Suppressor macrophage treated with lipopolysaccharide for 4 hours (primary cell): ENCODE measurements around the gene ARIH2.

Experiments used
- DNase-seq: peaks from one replicate; pipeline ENCODE4 v3.0.0-alpha.2; 2020

The ARIH2 gene

DNA sequence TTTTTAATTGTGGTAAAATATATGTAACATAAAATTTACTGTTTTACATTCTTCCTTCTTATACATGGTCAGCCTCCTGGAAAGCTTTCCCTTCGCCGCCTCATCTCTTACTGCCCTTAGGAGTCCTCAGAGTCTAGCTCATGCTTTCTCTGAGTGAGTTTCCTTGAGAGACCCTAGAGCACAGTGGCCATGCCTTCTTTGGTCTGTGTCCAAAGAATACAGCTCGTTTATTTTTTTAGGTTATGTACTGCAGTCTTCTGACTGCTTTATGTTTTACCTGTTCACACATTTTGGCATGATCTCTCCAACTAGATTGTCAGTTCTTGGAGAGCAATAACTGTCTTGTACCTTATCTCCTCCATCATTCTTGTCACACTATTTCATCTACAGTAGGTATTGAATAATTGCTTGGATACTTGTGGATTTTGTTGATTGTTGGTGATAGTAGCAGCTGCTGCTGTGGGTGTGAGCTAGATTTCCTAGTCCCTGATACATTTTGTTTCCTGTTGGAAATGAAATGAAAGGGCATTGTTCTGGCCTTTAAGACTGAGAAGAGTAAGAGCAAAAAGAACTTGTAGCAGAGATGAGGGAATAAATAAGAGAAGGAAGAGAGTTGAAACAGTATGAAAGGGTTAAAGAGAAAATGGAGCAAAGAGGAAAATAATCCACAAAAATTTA lies 10.9 kb downstream of the ARIH2 start:
- no peak for DNase-seq

- DNase-seq: no peak
These were observed 11.9 kb downstream of the ARIH2 start for GRCh38 chr3:48930590-48930989.

GRCh38 chr3:48931944-48932580 lies 13.4 kb downstream of the ARIH2 start:
- DNase-seq: peak; percentile 20

GRCh38 chr3:48934333-48934991 lies 15.8 kb downstream of the ARIH2 start:
- no peak for DNase-seq

- peak; percentile 71 for DNase-seq
These were observed 16.9 kb downstream of the ARIH2 start for GRCh38 chr3:48935530-48935929.

DNA sequence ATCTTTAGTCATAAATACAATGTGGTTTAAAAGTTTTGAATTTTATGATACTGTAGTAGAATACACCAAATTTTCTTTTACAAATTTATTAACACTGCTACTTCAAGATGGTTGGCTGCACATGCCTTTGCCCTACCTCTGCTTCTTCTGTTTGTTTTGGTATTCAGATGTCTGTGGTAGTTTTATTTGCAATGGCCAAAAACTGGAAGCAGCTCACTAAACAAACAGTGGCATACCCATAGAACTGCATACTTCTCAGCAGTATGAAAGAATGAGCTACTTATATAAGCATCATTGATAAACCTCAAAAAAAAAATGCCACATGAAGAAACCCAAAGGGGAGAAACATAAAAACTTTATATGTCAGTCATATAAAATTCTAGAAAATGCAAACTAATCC lies 19.5 kb downstream of the ARIH2 start:
- no peak for DNase-seq

DNA sequence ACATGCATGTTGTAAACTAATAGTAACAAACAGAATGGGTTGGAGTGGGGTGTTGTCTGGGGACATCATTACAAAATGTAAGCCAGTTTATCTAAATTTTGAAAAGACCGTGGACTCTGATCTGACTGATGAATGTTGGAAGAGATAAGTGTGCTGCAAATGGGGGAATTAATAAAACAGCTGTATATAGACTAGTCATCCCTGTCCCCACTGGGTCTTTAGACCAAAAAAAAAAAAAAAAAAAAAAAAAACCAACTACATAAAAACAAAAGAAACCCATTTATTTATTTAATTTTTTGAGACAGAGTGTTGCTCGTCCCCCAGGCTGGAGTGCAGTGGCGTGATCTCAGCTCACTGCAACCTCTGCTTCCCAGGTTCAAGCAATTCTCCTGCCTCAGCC lies 20.0 kb downstream of the ARIH2 start:
- no peak for DNase-seq

- DNase-seq: no peak
These were observed 26.8 kb downstream of the ARIH2 start for GRCh38 chr3:48945432-48945831.

DNA sequence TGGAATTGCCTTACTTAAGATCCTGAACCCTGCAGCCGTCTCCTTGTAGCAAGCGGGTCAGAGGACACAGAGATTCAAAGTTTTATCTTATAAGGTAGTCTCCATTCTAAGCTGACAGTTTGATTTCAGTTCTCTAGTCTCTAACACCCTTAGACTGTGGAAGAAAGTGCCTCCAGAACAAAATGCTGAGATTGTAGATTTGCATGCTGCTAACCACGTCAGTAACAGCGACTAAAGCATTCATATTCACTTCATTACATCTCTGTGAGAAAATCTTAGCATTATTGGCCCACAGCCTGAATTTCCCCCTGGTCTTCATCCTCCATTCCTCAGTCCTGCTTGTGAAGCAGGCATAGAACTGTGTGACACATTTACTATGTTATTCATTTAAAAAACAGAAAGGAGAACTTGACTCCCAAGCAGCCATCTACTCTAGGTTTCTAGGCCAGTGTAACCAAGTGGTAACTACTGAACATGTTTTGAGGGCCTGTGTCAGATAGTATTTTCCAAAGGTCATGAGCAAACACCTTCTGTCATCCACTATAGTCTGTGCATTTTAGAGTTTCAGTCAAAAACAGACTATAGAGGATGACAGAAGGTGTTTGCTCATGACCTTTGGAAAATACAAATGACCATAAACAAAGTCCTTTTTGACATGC lies 27.4 kb downstream of the ARIH2 start:
- peak; percentile 12 for DNase-seq

DNA sequence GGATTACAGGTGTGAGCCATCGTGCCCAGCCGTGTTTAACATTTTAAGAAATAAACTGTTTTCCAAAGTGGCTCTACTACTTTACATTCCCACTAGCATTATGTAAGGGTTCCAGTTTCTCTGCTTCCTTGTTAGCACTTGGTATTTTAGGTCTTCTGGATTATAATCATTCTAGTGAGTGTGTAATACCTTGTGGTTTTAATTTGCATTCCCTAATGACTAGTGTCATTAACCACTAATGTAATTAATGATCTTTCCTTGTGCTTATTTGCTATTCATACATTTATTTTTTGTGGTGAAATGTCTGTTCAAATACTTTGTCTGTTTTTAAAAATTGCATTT lies 30.7 kb downstream of the ARIH2 start:
- no peak for DNase-seq

- DNase-seq: no peak
These were observed 31.4 kb downstream of the ARIH2 start for GRCh38 chr3:48950051-48950450.

DNA sequence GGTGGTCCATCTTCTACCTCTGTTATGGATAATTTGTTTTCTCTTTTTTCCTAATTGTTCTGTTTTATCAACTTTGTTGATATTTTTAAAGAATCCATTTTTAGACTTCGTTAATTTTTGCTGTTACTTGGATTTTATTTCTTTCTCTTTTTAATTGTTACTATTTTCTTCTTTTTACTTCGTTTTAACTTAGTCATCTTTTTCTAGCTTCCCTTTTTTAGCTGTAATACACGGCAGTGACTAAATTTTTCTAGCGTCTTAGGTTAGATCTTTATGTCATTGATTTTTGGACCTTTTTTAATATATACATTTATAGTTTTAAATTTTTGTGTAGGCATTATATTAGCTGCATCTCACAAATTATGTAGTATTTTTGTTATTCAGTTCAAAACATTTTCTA lies 33.1 kb downstream of the ARIH2 start:
- peak; percentile 40 for DNase-seq

DNA sequence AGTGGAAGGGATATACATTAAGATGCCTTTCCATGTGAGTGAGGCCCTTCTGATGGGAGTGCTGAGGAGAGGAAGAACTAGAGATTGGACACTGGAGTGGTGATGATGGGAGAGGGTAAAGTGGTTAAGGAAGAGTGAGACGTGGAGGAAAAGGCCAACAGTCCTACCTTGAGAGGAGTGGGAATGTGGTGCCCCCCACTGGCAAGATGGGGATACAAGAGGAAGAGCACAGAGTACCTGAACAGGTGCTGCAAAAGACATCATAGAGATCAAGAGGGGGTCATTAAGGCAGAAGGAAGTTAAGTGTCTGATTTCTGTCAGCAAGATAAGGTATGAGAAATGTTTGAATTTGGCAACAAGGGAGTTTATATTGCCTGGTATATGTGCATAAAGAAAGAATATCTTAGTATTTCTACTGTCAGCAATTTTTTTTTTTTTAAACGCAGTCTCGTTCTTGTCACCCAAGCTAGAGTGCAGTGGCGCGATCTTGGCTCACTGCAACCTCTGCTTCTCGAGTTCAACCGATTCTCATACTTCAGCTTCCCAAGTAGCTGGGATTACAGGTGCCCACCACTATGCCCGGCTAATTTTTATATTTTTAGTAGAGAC lies 34.0 kb downstream of the ARIH2 start:
- no peak for DNase-seq

DNA sequence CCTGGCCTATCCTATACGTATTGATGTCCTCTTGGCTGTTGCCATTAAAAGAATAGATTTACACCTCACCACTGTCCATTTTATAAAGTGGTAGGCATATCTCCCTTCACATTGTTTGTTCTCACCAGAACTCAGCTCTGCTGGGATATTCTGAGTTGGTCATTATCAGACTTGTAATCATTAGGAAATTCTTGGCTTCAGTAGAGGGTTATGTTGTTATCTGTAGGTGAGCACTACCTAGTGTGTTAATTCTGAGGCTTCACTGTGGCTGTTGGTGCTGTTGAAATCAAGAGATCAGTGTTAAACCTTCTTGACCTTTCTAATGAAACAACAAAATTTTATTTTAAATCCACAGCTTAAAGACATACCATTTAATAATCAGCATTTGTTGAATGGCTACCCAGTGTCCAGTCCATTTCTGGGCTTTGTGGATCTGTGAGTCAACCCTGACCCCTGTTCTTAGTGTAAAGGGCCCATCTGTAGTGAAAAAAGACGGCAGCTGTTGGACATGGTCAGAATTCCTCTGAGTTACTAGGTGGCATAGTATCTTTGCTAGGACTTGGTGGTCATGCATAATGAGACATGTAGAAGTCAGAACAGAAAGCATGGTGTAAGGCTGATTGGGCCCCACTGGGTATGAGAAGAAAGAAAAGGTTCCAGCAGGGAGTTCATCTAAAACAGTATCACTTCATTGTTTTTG lies 38.5 kb downstream of the ARIH2 start:
- no peak for DNase-seq

DNA sequence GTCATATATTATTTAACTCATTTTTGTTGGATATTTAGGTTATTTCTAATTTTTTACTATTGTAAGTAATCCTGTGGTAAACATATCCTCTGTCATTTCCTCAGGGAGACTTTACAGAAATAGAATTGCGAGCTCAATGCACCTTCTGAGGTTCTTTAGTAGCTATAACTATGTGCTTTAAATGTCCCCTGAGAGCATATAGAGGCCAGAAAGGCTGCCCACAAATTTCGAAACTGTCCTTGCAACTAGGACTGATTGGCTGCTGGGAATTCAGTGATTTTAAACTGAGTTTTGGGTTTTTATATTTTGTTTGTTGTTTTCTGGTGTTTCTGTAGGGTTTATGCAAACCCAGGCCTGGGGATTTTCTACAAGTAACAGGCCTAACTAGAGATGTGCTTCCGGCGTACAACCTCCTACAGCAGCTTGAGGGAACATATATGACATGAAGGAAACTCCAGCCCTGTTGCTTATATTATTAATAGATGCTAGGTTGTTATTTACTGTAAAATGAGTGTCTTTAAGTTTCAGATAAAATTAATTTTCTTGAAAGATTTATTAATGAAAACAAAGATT lies 42.3 kb downstream of the ARIH2 start:
- no peak for DNase-seq

DNA sequence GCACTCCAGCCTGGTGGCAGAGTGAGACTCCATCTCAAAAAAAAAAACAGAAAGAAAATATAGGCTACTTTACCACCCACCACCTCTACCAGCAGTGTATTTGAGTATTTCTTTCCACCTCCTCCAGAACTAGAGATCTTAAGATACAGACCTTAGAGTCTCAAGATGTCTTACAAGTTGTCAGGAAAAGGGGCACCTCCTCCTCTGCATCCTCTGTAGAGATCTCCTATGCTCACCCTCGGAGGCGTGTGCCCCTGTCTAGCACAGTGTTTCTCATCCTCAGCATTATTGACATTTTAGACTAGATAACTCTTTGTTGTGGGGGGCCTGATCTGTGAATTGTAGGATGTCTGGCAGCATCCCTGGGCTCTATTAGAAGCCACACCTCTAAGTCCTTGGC lies 43.7 kb downstream of the ARIH2 start:
- DNase-seq: no peak

DNA sequence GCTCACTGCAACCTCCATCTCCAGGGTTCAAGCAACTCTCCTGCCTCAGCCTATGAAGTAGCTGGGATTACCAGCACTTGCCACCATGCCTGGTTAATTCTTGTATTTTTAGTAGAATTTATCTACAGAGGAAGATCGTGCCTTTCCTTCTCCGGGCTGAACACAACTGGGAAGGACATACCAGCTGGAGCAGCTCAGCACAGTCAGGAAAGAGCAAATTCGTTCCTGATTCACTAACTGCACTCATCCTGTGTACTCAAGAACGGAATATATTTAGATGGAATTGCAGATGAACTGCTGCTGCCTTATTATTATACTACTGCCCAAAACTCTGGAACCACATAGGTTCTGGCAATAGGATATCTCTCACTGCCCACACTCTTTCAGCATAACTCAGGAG lies 44.3 kb downstream of the ARIH2 start:
- no peak for DNase-seq

GRCh38 chr3:48963591-48963990 lies 44.9 kb downstream of the ARIH2 start:
- DNase-seq: no peak

GRCh38 chr3:48966367-48966766 lies 47.7 kb downstream of the ARIH2 start:
- DNase-seq: no peak

DNA sequence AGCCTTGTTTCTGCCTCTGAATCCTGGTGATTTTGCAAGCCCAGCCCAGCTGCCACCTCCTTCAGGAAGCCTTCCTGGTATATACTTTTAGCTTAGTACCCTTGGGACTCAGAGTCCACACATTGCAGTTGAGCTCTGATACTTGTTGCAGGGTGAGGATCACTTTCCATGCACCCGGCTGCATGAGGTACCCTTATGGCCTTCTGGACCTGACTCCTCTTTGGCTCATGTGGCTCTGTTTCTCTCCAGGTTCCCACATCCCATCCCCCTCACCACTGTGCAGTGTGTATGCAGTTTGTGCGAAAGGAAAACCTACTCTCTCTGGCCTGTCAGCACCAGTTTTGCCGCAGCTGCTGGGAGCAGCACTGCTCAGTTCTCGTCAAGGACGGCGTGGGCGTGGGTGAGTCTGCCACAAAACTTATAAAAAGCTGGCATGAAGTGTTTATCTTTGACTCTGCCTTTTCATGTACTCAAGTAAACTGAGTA lies 48.3 kb downstream of the ARIH2 start:
- no peak for DNase-seq

DNA sequence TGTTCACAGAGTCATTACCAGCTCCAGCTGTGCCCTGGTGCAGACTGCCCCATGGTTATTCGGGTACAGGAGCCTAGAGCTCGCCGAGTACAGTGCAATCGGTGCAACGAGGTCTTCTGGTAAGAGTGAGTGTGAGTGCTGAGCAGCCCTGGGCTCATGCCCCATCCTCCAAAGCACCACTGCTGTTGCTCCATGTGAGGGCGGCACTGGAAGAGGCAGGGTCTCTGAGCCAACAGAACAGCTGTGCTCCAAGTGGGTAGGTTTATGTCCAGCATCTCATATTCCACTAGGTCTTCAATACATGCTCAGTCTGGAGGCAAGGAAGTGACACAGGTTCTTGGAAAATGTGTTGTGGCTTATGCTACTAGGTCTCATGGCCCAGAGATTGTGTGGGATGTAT lies 51.9 kb downstream of the ARIH2 start:
- DNase-seq: no peak

DNA sequence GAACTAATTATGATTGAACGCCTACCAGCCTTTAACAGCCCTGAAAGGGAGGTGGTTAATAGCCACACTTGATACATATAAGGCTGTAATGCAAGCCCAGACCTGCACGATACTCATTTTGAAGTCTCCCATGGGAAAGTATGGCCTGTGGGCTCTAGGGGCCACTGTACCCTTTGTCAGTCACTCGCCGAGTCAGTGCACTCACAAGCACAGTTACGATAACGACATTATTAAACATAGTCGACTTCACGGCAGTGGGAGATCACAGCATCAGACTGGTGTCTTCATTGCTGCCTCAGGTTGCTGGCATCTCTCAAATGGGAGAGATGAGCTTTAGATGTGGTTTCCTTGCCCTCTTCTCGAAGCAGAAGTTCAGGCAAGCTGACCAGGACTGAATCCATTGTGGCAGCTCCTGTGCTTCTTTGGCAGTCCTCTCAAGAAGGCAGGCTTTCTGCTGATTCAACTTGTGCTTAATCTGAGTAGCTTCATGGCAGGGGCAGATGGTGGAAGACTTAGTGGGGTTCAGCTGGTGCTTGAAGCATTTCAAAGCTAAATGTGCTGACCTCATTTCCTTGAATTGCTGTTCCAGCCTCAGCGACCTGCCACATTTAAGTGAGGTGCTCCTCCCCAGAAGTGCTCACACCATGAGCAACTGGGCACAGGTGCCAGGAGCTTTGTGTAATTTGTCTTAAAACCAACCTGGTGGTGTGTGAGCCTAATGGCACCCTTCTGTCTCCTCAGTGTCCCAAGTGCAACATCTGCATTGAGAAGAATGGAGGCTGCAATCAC lies 55.6 kb downstream of the ARIH2 start:
- DNase-seq: no peak
